ENCODE results near the gene GGNBP2.

- TF ChIP-seq CTCF (IDR thresholded peaks at IDR 0.05) = no peak
- TF ChIP-seq CHD2 (IDR thresholded peaks at IDR 0.05; ENCODE audit: low read length, partially characterized antibody) = no peak
- no peak for TF ChIP-seq REST (IDR thresholded peaks at IDR 0.05; ENCODE audit: low read depth, low read length)
- TF ChIP-seq MAX (IDR thresholded peaks at IDR 0.05; ENCODE audit: low read depth) = no peak
- no peak for TF ChIP-seq NRF1 (IDR thresholded peaks at IDR 0.05; ENCODE audit: low read depth, low read length)
- no peak for TF ChIP-seq PBX3 (IDR thresholded peaks at IDR 0.05)
- TF ChIP-seq FOXJ3 (CRISPR knock-in tag; IDR thresholded peaks at IDR 0.05) = no peak
- no peak for TF ChIP-seq EP300 (IDR thresholded peaks at IDR 0.05; ENCODE audit: borderline replicate concordance in 1 of 2, low read depth in 1 of 2, low read length in 1 of 2)
- TF ChIP-seq RAD21 (IDR thresholded peaks at IDR 0.05; ENCODE audit: low read length) = no peak
- TF ChIP-seq TAF1 (IDR thresholded peaks at IDR 0.05; ENCODE audit: borderline replicate concordance, low read depth, low read length) = no peak
- no peak for TF ChIP-seq SIN3A (IDR thresholded peaks at IDR 0.05; ENCODE audit: borderline replicate concordance, low read depth, low read length)
- no peak for TF ChIP-seq JUND (IDR thresholded peaks at IDR 0.05)
- TF ChIP-seq YY1 (IDR thresholded peaks at IDR 0.05; ENCODE audit: low read depth) = no peak
- no peak for TF ChIP-seq RCOR1 (IDR thresholded peaks at IDR 0.05; ENCODE audit: low read length)
Measured at GRCh38 chr17:36506249-36506826, 38.4 kb upstream of the GGNBP2 start.
